HepG2 (cell line): Measurements from ENCODE around the gene TMEM9. TPM values are rescaled to one million over a fixed set of nuclear protein-coding genes. Genes with fewer than 3 reads are reported as not detected.

Experiments used
- ARID2 ChIP-seq: sonication (generic); formaldehyde crosslinking; IDR thresholded peaks from 2 replicates; pipeline ENCODE4 v1.8.1; 2022; ENCODE audit warnings: mild to moderate bottlenecking, missing genetic modification reagents, borderline replicate concordance
- BHLHE40 ChIP-seq: IDR thresholded peaks from 2 replicates; pipeline ENCODE4 v1.6.1; 2011; ENCODE audit warnings: low read length, improper control_type of control experiment
- CENPT ChIP-seq: sonication (generic); formaldehyde crosslinking; IDR thresholded peaks from 2 replicates; pipeline ENCODE4 v1.8.0; 2022; ENCODE audit warnings: low read depth, mild to moderate bottlenecking, moderate library complexity, missing genetic modification reagents
- FOXM1 ChIP-seq: sonication (generic); formaldehyde crosslinking; IDR thresholded peaks from 2 replicates; pipeline ENCODE4 v1.5.0; 2020; ENCODE audit warnings: missing genetic modification reagents
- HCFC1 ChIP-seq: fragments of 150-350 bp; IDR thresholded peaks from 2 replicates; pipeline ENCODE4 v1.6.1; 2014; ENCODE audit warnings: low read depth, low read length
- HIVEP1 ChIP-seq: sonication (generic); formaldehyde crosslinking; IDR thresholded peaks from 2 replicates; pipeline ENCODE4 v1.4.0; 2020; ENCODE audit warnings: mild to moderate bottlenecking, missing genetic modification reagents
- HOXD1 ChIP-seq: sonication (generic); formaldehyde crosslinking; IDR thresholded peaks from 2 replicates; pipeline ENCODE4 v1.5.0; 2020; ENCODE audit warnings: missing genetic modification reagents
- KLF15 ChIP-seq: sonication (generic); formaldehyde crosslinking; IDR thresholded peaks from 2 replicates; pipeline ENCODE4 v1.8.1; 2023; ENCODE audit warnings: borderline replicate concordance, mild to moderate bottlenecking, inconsistent platforms, missing genetic modification reagents, mixed read lengths
- MTA1 ChIP-seq: sonication (generic); formaldehyde crosslinking; IDR thresholded peaks from 2 replicates; pipeline ENCODE4 v1.4.0; 2020; ENCODE audit warnings: missing genetic modification reagents, mild to moderate bottlenecking, borderline replicate concordance
- NFKB2 ChIP-seq: sonication (generic); formaldehyde crosslinking; IDR thresholded peaks from 2 replicates; pipeline ENCODE4 v1.4.0; 2020; ENCODE audit warnings: missing genetic modification reagents, borderline replicate concordance
- NFKBIZ ChIP-seq: IDR thresholded peaks from 2 replicates; pipeline ENCODE4 v1.6.1; 2018; ENCODE audit warnings: missing genetic modification reagents, missing compliant biosample characterization
- NR2F6 ChIP-seq, 2 experiments: IDR thresholded peaks; 2 replicates each; pipeline ENCODE4 v1.6.1; 2016; ENCODE audit warnings: antibody characterized with exemption in 1 of 2, mild to moderate bottlenecking in 1 of 2
- RXRA ChIP-seq: sonication (generic); formaldehyde crosslinking; IDR thresholded peaks from 2 replicates; pipeline ENCODE4 v1.5.1; 2020; ENCODE audit warnings: missing genetic modification reagents
- SAFB2 ChIP-seq: sonication (generic); formaldehyde crosslinking; IDR thresholded peaks from 2 replicates; pipeline ENCODE4 v1.5.1; 2020; ENCODE audit warnings: missing genetic modification reagents, low read depth, mild to moderate bottlenecking, borderline replicate concordance
- SOX6 ChIP-seq, 2 experiments: fragments of 450-650 bp in 1 of 2; sonication (generic) in 1 of 2; formaldehyde crosslinking in 1 of 2; IDR thresholded peaks; 2 replicates each; pipeline versions ENCODE4 v1.4.0 to v1.6.1; 2017 to 2020; ENCODE audit warnings: antibody characterized with exemption in 1 of 2, mild to moderate bottlenecking in 1 of 2, missing genetic modification reagents in 1 of 2
- SP2 ChIP-seq: sonication (generic); formaldehyde crosslinking; IDR thresholded peaks from 2 replicates; pipeline ENCODE4 v1.5.1; 2020; ENCODE audit warnings: mild to moderate bottlenecking, missing genetic modification reagents
- SRSF4 ChIP-seq: fragments of 200-400 bp; formaldehyde crosslinking; IDR thresholded peaks from one replicate; pipeline ENCODE4 v1.6.1; 2018; ENCODE audit warnings: mild to moderate bottlenecking, low read depth, low read length, moderate library complexity; ENCODE audit not compliant: poor library complexity, severe bottlenecking
- TBP ChIP-seq: sonication (generic); formaldehyde crosslinking; IDR thresholded peaks from 2 replicates; pipeline ENCODE4 v1.5.0; 2020; ENCODE audit warnings: missing genetic modification reagents
- TGIF2 ChIP-seq: IDR thresholded peaks from 2 replicates; pipeline ENCODE4 v1.6.1; 2016; ENCODE audit warnings: control low read depth, missing compliant biosample characterization
- ZNF160 ChIP-seq: sonication (generic); formaldehyde crosslinking; IDR thresholded peaks from 2 replicates; pipeline ENCODE4 v1.8.0; 2022; ENCODE audit warnings: mild to moderate bottlenecking, inconsistent platforms, missing genetic modification reagents
- ZNF280D ChIP-seq: sonication (generic); formaldehyde crosslinking; IDR thresholded peaks from 2 replicates; pipeline ENCODE4 v1.5.1; 2020; ENCODE audit warnings: mild to moderate bottlenecking, missing genetic modification reagents
- ZNF484 ChIP-seq: sonication (generic); formaldehyde crosslinking; IDR thresholded peaks from 2 replicates; pipeline ENCODE4 v1.5.1; 2020; ENCODE audit warnings: mild to moderate bottlenecking, low read depth, missing genetic modification reagents, borderline replicate concordance
- ZNF562 ChIP-seq: sonication (generic); formaldehyde crosslinking; IDR thresholded peaks from 2 replicates; pipeline ENCODE4 v1.8.0; 2022; ENCODE audit warnings: missing genetic modification reagents, borderline replicate concordance
- ZNF639 ChIP-seq: conservative IDR thresholded peaks from 2 replicates; pipeline ENCODE4 v1.6.1; 2018; ENCODE audit warnings: missing genetic modification reagents
- polyA plus RNA-seq, 8 experiments: library from polyadenylated mRNA; depleted of rRNA in 3 of 8; stranded (reverse) in 7 of 8; unstranded in 1 of 8; fragments of >200 nt; fragmentation: Illumina TruSeq in 4 of 8; extraction: Trizol in 4 of 8; gene quantifications; 2 replicates each; pipeline versions ENCODE4 v1.2.1 to v1.2.3, GENCODE V29; 2011 to 2016; ENCODE audit warnings: low read depth in 4 of 8, missing spikeins in 1 of 8, mixed read lengths in 1 of 8; ENCODE audit not compliant: insufficient read depth in 1 of 8
- total RNA-seq, 5 experiments: library from RNA; depleted of rRNA; stranded (reverse); fragments of >200 nt; fragmentation: Illumina TruSeq; extraction: Trizol; gene quantifications; 2 replicates each; pipeline ENCODE4 v1.2.3, GENCODE V29; 2016; ENCODE audit warnings: low read depth in 1 of 5
- TF ChIP-seq, protein P1 (sequence below): sonication (generic); formaldehyde crosslinking; IDR thresholded peaks from 2 replicates; pipeline ENCODE4 v1.4.0; 2020; ENCODE audit warnings: missing genetic modification reagents, borderline replicate concordance

TMEM9 gene
- total and polyA plus RNA-seq, 2 of the 13 experiments (the other 11 are each of a cell fraction or from before 2014, with no cell fraction given), result 60.9 to 102 TPM

DNA sequence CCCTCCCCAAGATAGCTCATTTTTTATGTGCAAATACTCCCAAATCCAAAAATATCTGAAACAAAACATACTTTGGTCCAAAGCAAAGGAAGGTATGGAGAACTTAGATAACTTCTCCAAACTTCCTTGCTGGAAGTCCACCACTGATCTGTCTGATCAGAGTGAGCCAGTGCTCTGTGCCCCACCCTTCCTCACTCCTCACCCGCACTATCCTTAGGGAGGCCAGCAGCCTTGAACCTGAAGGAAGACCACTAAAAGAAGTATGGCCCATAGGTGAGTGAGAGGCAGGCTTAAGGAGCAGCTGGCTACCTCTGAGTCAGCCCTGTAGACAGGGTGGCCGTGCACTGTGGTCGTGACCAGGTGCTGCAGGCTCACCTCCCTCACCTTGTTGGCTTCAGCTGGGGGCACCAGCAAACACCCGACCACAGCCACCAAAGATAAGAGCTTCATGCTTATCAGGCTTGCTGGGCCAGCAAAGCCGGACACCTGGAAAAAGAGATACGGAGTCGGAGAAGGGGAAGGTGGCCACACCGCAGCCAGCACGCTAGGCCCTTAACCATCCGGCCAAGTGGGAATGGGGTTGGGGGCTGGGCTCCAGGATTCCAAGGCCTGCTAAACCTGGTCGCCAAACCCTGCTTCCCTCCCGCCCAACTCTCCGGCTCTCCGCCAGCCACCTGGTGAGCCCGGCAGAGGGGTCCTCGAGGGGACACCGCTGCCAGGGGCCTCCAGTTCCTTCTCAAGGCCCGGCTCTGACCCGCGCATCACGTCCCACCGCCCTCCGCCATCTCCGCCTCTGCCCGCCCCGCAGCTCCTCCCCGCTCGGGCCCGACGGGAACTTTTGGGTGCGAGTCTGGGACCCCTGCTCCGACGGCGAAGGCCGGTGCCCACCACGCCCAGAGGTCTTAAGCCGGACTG is 543 bp downstream of the TMEM9 start (continued):
- TF ChIP-seq ZNF484 (CRISPR knock-in tag), result no peak
- TF ChIP-seq BHLHE40, result no peak
- TF ChIP-seq ZNF160 (CRISPR knock-in tag), result 0 out of 2 replicates have a peak, but pooled peaks have one; percentile 51
- TF ChIP-seq ZNF280D (CRISPR knock-in tag), result no peak
- 0 out of 2 replicates have a peak, but pooled peaks have one; percentile 9 for TF ChIP-seq HOXD1 (CRISPR knock-in tag)
- TF ChIP-seq SRSF4, result no peak
- no peak for TF ChIP-seq TGIF2 (CRISPR knock-in tag)
- TF ChIP-seq, protein P1, sequence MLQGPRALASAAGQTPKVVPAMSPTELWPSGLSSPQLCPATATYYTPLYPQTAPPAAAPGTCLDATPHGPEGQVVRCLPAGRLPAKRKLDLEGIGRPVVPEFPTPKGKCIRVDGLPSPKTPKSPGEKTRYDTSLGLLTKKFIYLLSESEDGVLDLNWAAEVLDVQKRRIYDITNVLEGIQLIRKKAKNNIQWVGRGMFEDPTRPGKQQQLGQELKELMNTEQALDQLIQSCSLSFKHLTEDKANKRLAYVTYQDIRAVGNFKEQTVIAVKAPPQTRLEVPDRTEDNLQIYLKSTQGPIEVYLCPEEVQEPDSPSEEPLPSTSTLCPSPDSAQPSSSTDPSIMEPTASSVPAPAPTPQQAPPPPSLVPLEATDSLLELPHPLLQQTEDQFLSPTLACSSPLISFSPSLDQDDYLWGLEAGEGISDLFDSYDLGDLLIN (CRISPR knock-in tag), result no peak
- TF ChIP-seq KLF15, result no peak
- TF ChIP-seq CENPT (CRISPR knock-in tag), result no peak
- peak; percentile 46; the same call in 1 of the 2 replicates for TF ChIP-seq NFKB2 (CRISPR knock-in tag)
- TF ChIP-seq MTA1 (CRISPR knock-in tag), result no peak; the same call in 1 of the 2 replicates
- TF ChIP-seq ARID2 (CRISPR knock-in tag), result no peak
- no peak for TF ChIP-seq FOXM1
- no peak for TF ChIP-seq TBP
- TF ChIP-seq RXRA (CRISPR knock-in tag), result no peak
- no peak for TF ChIP-seq NFKBIZ (CRISPR knock-in tag)
- no peak for TF ChIP-seq SAFB2 (CRISPR knock-in tag)
- no peak for TF ChIP-seq NR2F6 (IDR thresholded peaks at IDR 0.05)
- no peak for TF ChIP-seq NR2F6 (CRISPR knock-in tag; IDR thresholded peaks at IDR 0.05)
- TF ChIP-seq SP2 (CRISPR knock-in tag), result no peak
- no peak for TF ChIP-seq ZNF562 (CRISPR knock-in tag)
- no peak for TF ChIP-seq ZNF639 (CRISPR knock-in tag)
- no peak for TF ChIP-seq SOX6 (IDR thresholded peaks at IDR 0.05)
- no peak for TF ChIP-seq SOX6 (CRISPR knock-in tag; IDR thresholded peaks at IDR 0.05)
- no peak for TF ChIP-seq HCFC1
- no peak for TF ChIP-seq HIVEP1 (CRISPR knock-in tag)
